NCI-H2029 (cell line): ENCODE data around the gene KCNT2.

Experiments used
- DNase-seq: peaks from one replicate; lab custom pipeline; 2025; lab: John Stamatoyannopoulos, UW

KCNT2 gene

GRCh38 chr1:196445775-196446174, 162.5 kb downstream of the KCNT2 start:
- no peak for DNase-seq

DNA sequence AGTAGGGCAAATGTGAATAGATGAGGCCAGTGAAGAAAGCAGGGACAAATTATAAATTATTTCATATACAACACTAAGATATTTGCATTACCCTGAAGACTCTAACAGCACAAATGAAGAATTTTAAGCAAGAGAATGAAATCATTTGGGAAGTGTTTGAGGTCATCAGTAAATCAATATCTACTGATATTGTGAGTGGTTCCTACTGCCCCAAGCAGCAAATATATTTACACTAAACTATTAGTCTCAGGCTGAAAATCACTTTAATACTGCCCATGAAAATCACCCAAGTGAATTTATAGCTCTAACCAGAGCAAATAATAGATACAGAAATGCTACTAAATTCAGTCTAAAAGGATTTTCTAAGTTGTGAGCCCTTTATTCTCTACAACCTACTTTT, 163.6 kb downstream of the KCNT2 start:
- no peak for DNase-seq

- DNase-seq, result no peak
Measured at GRCh38 chr1:196442366-196442765, 165.9 kb downstream of the KCNT2 start.

DNA sequence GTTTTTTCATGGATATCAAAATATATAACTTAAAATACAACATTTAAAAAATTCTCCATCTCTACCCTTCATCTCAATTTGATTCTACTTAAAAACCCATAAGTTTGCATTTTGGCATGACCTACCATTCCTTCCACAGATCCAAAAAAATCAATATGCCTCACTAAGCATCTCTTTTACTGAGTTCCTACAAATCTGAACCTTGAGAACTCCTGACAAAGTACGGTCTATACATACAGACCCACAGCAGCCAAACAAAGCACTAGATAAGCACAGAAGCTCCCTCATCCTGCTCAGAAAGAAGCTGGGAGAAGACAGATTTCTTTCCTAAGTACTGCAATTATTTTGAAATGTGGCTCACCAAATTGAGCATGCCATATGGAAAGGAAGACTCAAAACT, 167.5 kb downstream of the KCNT2 start:
- DNase-seq, result no peak

- no peak for DNase-seq
Measured at GRCh38 chr1:196438329-196438728, 169.9 kb downstream of the KCNT2 start.

GRCh38 chr1:196437671-196438070, 170.6 kb downstream of the KCNT2 start:
- no peak for DNase-seq

- no peak for DNase-seq
Measured at GRCh38 chr1:196433000-196433399, 175.2 kb downstream of the KCNT2 start.

DNA sequence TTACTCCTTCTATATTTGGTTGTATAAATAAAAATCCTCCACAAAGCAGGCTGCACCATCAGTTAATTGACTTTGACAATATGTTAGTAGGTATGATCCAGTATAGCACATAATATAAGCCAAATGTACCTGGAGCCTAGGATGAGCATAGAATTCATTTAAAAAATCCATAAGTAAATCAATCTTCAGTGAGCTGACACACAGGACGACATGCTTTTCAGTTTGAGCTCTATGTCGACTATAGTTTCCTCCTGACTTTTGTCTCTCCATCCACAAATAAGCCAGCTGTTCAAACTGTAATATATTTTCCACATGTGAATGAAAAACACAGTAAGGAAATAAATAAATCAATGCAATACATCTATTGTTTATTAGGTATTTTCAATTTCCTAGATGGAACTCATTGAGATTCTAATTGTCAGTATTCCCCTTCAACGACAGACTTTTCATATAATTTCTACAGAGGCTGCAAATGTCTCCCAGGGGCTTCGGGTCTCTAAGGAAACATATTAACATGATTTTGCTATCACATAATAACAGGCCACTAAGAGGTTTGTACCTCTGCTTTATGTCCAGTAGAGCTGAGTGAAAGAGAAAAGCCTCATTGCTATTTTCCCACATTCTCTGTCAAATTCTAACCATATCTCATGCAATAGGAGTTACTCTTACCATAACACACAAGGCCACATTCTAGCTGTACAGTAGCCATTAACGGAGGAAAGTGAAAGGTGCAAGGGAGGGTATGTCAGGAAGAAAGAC, 180.1 kb downstream of the KCNT2 start:
- no peak for DNase-seq

DNA sequence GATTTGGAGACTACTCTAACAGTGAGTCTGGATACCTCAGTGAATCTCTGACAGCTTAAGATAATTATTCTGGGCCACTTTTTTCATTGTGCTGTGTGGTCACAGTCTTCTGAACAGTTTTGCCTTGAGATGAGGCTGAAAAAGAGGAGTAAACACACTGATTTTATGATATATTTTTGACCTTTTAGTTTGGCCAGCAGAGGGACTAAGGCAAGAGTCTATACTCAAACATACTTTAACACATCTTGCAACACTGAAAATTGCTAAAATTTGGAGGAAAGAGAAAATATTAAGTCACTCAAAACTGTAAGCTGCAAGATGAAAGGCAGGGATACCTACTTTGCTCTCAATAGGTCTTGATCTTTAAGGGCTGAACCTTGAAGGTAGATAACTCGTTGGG, 182.7 kb downstream of the KCNT2 start:
- DNase-seq, result no peak

- DNase-seq, result no peak
Measured at GRCh38 chr1:196423612-196424011, 184.6 kb downstream of the KCNT2 start.

DNA sequence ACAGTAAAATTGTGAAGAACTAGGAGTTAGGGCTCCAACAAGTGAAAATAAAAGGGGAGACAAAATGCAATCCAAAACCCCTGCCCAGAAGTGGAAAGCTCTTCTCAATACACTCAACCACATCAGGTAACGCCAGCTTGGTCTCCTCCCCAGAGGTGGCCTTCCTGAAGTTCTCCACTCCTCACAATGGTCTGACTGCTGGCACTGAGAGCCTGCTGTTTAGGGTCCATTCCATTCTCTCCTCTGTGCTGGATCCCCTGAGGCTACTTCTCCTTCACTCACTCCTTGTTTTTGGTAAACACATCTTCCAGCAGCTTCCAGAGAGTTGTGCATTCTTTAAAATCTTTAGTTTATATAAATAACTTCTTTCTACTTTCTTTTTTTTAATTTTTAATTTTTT, 189.5 kb downstream of the KCNT2 start:
- no peak for DNase-seq

DNA sequence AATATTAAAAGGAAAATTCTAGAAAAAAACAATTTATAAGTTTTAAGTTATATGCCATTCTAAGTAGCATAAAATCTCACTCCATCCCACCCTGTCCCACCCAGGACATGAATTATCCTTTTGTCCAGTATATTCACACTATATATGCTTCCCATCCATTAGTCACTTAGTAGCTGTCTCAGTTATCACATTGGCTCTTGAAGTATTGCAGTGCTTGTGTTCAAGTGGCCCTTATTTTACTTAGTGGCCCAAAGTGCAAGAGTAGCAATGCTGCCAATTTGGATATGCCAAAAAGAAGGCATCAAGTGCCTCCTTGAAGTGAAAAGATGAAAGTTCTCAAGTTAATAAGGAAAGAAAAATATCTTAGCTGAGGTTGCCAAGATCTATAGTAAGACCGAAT, 192.3 kb downstream of the KCNT2 start:
- DNase-seq, result no peak

- no peak for DNase-seq
Measured at GRCh38 chr1:196412326-196412725, 195.9 kb downstream of the KCNT2 start.

DNA sequence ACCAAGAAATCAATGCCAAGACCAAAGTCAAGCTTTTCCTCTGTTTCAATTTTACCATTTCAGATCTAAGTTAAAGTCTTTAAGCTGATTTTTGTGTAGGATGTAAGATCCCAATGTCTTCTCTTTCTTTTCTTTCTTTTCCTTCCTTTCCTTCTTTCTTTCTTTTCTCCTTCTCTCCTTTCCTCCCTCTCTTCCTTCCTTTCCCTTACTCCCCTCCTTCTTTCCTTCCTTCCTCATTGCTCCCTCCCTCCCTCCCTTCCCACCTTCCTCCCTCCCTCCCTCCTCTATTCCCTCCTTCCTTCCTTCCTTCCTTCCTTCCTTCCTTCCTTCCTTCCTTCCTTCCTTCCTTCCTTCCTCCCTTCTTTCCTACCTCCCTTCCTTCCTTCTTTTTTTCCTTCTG, 197.5 kb downstream of the KCNT2 start:
- DNase-seq, result no peak

DNA sequence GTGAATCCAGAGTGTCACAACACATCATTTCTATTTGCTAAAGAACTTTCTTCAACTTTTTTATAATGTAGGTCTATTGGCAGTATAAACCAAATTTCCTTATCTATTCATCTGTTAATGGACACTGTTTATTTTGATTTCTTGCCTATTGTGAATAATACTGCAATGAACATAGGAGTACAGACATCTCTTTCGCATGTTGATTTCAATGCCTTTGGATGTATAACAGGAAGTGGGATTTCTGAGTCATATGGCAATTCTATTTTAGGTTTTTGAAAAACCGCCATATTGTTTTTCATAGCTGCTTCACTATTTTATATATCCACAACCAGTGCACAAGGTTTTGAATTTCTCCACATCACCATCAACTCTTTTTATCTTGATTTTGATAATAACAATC, 198.7 kb downstream of the KCNT2 start:
- no peak for DNase-seq

DNA sequence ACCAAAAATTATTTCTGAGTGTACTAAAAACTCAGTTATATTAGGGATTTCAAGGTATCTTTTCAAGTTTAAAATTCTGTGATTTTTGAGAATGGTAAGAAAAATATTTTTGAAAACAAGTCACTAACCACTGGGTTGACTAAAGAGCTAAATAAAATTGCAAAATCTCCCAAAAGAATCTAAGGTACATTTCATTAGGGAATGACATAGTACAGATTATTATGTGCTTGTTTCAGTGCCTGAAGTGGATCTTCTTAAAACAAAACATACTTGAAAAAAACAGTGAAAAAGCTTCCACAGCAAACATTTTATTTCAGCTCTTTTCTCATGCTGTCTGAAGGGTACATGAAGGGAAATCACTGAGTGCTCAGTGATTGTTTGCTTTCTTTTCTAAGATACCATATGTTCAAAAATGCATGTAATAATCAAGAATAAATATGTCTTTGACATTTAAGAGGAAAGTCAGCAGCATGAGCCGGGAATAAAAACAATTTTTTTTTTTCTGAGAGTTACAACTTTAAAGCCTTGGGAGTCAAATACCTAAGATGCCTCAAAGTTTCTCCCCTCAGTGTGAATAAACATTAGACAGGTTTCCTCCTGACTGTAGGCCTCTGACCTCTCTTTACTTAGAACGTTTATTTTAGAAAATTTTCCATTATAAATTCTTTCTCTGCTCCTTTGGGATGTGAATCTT, 200.7 kb downstream of the KCNT2 start:
- DNase-seq, result no peak

GRCh38 chr1:196405839-196406238, 202.4 kb downstream of the KCNT2 start:
- DNase-seq, result no peak

DNA sequence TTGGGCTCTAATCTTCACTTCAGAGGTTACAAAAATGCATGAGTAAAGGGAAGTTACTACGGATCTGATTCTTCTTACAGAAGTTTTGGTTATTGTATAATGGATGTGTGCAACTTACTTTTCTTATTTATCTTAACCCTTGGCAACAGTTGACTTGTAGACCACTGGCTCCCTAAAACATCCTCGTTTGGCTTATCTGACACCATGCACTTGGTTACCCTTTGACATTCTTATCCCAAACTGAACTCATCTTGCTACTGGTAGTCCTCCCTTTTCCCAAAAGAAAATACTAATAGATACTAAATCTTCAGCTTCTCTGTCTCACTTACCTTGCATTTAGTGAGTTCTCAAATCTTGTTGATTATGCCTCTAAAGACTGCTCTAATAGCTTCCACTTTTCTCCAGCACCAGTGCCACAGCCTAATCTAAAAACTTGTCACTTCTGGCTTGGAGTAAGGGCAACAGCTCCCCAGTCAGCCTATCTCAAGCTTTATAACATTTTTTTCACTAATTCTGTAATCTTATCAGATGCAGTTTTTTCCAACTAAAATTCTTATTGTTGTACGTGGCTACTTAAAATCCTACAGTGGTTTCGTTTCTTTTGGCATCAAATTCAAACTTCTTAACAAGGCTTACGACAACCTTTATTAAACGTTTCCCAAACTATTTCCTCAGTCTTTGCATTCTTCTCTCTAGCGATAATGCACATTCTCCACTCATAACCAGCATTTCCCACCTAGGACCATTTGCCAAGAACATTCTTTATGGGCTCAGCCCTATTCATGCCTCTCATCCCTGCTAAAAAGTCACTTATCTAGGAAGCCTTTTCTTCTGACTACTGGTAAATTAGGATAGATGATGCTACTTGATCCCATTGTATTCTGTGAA, 204.2 kb downstream of the KCNT2 start:
- no peak for DNase-seq

DNA sequence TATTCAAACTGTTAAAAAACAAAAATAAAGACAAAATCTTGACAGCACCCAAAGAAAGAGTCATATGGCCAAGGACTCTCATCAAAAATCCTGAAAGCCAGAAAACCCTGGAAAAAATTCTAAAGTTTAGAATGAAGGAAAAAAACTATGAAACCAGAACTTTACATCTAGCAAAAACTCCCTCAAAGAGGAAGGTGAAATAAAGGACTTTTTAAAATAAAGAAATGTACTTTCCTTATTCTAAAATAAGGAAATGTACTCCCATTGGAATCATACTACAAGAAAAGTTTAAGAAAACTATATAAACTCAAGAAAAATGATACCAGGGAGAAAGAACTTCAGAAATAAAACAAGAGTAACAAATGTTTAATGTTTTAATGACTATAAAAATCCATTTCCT, 206.3 kb downstream of the KCNT2 start:
- no peak for DNase-seq

GRCh38 chr1:196401452-196401833, 206.8 kb downstream of the KCNT2 start:
- DNase-seq, result no peak

DNA sequence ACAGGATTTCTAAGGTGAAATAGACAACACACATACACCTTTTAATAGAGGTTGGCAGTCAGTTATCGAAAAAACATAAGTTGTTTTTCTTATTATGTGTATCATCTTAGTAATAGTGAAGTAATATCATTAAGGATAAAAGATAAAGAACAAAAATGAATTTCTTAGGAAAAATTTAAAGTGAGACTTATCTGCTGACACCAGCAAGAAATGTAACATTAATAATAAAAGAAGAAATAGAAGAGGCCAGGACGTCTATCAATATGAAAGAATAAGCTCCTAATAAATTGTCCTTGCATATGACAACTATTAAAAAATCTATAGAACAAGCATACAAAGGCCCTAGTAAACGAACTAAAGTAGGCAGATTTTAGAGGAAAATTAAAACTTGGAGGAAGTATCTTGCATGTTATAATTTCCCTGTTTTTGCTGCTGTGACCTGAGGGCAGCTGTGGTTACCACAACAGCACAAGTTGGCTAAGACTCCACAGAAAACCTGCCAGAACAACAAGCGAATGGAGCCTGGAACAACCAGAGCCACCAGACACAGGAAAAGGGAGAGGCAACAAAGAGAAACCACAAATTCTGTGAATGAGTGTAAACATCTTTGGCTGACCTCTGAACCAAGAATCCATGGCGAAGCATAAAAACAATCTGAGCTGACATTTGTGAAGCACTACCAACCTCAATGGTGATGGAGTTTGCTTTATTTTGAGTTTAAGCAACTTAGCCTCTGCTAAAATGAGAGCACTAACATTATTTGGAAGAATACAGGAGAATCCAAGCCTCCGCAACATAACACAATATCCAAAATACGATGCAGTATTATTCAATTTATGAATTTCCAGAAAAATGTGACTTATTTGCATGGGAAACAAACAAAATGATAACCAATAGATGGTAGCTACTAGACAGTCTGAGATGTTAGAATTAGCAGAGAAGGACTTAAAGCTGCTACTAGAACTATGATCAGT, 207.5 kb downstream of the KCNT2 start:
- DNase-seq, result peak; percentile 51

GRCh38 chr1:196399713-196400112, 208.5 kb downstream of the KCNT2 start:
- DNase-seq, result no peak
